Measurements from ENCODE around the gene SYNGAP1.

DNA sequence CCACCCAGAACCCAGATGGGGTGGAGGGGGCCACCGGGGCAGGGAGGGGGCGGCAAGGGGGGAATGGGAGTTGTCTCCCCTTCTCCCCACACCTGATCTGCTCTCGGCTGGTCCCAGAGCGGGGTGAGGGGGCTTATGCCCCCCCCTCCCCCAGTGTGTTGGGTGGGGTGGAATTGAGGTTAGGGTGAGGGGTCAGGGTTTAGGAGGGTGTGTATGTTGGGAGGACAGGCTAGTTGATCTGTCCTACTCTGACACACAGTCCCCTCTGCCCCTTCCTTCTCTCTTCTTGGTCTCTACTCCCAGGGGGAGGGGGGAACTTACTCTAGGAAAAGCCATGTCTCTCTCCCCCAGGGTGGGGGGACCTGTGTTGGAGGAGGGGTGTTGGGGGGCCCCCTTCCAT lies 32.6 kb downstream of the SYNGAP1 start:
- TF ChIP-seq, protein P1, sequence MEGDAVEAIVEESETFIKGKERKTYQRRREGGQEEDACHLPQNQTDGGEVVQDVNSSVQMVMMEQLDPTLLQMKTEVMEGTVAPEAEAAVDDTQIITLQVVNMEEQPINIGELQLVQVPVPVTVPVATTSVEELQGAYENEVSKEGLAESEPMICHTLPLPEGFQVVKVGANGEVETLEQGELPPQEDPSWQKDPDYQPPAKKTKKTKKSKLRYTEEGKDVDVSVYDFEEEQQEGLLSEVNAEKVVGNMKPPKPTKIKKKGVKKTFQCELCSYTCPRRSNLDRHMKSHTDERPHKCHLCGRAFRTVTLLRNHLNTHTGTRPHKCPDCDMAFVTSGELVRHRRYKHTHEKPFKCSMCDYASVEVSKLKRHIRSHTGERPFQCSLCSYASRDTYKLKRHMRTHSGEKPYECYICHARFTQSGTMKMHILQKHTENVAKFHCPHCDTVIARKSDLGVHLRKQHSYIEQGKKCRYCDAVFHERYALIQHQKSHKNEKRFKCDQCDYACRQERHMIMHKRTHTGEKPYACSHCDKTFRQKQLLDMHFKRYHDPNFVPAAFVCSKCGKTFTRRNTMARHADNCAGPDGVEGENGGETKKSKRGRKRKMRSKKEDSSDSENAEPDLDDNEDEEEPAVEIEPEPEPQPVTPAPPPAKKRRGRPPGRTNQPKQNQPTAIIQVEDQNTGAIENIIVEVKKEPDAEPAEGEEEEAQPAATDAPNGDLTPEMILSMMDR (IDR thresholded peaks at IDR 0.05), result no peak
- no peak for TF ChIP-seq POLR2A (IDR thresholded peaks at IDR 0.05)
